ENCODE measurements around the gene OR10A2.

DNA sequence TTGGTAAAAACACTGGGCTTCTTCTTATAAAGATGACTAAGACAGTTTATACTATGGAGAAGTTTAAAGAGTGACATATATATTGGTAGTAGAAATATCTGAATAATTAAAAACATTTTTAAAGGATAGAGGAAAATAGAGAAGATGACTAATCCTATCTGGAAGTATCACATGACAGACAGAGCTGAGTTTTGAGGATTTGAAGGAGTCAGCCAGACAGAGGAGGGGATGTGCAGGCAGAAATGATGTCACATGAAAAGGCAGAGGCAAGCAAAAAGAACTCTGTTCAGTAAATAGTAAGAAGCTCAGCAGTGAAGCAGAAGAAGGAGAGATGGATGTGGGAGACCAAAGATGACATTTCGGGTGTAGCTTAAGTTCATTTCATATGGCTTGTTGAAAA, 1.6 kb downstream of the OR10A2 start:
- no peak for TF ChIP-seq SNAI2 (CRISPR knock-in tag; IDR thresholded peaks at IDR 0.05)
- no peak for TF ChIP-seq PATZ1 (CRISPR knock-in tag; IDR thresholded peaks at IDR 0.05; ENCODE audit: borderline replicate concordance)
- no peak for TF ChIP-seq RARB (CRISPR knock-in tag; IDR thresholded peaks at IDR 0.05)
- no peak for TF ChIP-seq ARNTL (CRISPR knock-in tag; IDR thresholded peaks at IDR 0.05; ENCODE audit: borderline replicate concordance, low read depth)
- TF ChIP-seq ZNF70 (CRISPR knock-in tag; IDR thresholded peaks at IDR 0.05): no peak
- TF ChIP-seq, protein P1, sequence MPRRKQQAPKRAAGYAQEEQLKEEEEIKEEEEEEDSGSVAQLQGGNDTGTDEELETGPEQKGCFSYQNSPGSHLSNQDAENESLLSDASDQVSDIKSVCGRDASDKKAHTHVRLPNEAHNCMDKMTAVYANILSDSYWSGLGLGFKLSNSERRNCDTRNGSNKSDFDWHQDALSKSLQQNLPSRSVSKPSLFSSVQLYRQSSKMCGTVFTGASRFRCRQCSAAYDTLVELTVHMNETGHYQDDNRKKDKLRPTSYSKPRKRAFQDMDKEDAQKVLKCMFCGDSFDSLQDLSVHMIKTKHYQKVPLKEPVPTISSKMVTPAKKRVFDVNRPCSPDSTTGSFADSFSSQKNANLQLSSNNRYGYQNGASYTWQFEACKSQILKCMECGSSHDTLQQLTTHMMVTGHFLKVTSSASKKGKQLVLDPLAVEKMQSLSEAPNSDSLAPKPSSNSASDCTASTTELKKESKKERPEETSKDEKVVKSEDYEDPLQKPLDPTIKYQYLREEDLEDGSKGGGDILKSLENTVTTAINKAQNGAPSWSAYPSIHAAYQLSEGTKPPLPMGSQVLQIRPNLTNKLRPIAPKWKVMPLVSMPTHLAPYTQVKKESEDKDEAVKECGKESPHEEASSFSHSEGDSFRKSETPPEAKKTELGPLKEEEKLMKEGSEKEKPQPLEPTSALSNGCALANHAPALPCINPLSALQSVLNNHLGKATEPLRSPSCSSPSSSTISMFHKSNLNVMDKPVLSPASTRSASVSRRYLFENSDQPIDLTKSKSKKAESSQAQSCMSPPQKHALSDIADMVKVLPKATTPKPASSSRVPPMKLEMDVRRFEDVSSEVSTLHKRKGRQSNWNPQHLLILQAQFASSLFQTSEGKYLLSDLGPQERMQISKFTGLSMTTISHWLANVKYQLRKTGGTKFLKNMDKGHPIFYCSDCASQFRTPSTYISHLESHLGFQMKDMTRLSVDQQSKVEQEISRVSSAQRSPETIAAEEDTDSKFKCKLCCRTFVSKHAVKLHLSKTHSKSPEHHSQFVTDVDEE (CRISPR knock-in tag; IDR thresholded peaks at IDR 0.05): no peak
- TF ChIP-seq, protein P2, sequence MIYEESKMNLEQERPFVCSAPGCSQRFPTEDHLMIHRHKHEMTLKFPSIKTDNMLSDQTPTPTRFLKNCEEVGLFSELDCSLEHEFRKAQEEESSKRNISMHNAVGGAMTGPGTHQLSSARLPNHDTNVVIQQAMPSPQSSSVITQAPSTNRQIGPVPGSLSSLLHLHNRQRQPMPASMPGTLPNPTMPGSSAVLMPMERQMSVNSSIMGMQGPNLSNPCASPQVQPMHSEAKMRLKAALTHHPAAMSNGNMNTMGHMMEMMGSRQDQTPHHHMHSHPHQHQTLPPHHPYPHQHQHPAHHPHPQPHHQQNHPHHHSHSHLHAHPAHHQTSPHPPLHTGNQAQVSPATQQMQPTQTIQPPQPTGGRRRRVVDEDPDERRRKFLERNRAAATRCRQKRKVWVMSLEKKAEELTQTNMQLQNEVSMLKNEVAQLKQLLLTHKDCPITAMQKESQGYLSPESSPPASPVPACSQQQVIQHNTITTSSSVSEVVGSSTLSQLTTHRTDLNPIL (CRISPR knock-in tag; IDR thresholded peaks at IDR 0.05; ENCODE audit: low read depth): no peak
